PFSK-1 (cell line): ENCODE results near the gene TBC1D10B.

Experiments used
- FOXP2 ChIP-seq: optimal IDR thresholded peaks from 2 replicates; pipeline ENCODE3; 2011; ENCODE audit warnings: borderline replicate concordance, control low read depth, inconsistent platforms; ENCODE audit not compliant: insufficient read depth; ENCODE audit errors: extremely low read length, extremely low read depth
- POLR2AphosphoS5 ChIP-seq: IDR thresholded peaks from 2 replicates; pipeline ENCODE4 v1.6.1; 2012; ENCODE audit warnings: low read depth, mild to moderate bottlenecking, control low read depth, low read length, moderate library complexity
- SIN3A ChIP-seq: IDR thresholded peaks from 2 replicates; pipeline ENCODE4 v1.6.1; 2012; ENCODE audit warnings: mild to moderate bottlenecking, low read length, moderate library complexity, borderline replicate concordance; ENCODE audit not compliant: insufficient read depth
- TAF1 ChIP-seq: IDR thresholded peaks from 2 replicates; pipeline ENCODE4 v1.6.1; 2012; ENCODE audit warnings: low read length, control low read depth, borderline replicate concordance; ENCODE audit not compliant: insufficient read depth
- TF ChIP-seq, protein P1 (sequence below), 2 experiments: IDR thresholded peaks; 2 replicates each; pipeline versions ENCODE4 v1.6.1 to v1.8.0; 2011 to 2012; ENCODE audit warnings: low read depth in 2 of 2, low read length in 2 of 2, control low read depth in 1 of 2, inconsistent platforms in 1 of 2, mild to moderate bottlenecking in 1 of 2, moderate library complexity in 1 of 2; ENCODE audit not compliant: insufficient read depth in 1 of 2

TBC1D10B gene

DNA sequence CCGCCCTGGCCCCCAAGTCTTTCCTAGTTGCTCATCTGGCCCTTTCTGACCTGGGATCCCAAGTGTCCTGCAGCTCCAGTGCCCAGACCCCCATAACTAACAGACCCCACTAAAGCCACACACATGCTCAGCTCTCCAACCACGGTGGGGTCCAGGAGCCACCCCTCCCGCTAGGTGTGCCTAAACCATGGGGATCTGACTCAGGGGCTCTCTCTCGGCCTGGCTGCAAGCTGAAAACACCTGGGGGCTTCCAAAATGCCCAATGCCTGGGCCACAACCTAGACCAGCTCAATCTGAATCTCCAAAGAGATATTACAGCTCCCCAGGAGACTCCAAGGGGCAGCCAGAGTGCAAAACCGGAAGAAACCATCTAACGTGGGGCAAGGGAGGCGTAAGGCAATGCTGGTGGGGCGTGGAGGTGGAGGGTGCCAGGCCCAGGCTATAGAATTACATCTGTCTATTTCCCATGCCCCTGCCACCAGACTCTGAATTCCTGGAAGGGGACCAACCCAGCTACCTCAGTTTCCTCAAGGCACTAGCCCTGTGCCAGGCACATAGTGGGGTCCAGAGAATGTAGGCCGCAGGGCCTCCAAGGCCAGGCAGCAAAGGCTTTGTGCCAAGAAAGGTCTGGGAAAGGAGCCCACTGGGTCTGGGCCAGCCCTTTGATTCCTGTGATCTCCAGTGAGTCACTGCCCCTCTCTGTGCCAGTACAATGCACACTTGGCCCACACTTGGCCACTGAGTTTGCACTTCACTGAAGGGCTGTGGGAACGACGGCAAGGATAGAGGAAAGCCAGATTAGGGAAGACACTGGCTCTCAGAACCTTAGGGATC, 18.5 kb downstream of the TBC1D10B start:
- TF ChIP-seq POLR2AphosphoS5 (no peak), TAF1 (no peak)
- TF ChIP-seq, protein P1, sequence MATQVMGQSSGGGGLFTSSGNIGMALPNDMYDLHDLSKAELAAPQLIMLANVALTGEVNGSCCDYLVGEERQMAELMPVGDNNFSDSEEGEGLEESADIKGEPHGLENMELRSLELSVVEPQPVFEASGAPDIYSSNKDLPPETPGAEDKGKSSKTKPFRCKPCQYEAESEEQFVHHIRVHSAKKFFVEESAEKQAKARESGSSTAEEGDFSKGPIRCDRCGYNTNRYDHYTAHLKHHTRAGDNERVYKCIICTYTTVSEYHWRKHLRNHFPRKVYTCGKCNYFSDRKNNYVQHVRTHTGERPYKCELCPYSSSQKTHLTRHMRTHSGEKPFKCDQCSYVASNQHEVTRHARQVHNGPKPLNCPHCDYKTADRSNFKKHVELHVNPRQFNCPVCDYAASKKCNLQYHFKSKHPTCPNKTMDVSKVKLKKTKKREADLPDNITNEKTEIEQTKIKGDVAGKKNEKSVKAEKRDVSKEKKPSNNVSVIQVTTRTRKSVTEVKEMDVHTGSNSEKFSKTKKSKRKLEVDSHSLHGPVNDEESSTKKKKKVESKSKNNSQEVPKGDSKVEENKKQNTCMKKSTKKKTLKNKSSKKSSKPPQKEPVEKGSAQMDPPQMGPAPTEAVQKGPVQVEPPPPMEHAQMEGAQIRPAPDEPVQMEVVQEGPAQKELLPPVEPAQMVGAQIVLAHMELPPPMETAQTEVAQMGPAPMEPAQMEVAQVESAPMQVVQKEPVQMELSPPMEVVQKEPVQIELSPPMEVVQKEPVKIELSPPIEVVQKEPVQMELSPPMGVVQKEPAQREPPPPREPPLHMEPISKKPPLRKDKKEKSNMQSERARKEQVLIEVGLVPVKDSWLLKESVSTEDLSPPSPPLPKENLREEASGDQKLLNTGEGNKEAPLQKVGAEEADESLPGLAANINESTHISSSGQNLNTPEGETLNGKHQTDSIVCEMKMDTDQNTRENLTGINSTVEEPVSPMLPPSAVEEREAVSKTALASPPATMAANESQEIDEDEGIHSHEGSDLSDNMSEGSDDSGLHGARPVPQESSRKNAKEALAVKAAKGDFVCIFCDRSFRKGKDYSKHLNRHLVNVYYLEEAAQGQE (IDR thresholded peaks at IDR 0.05; ENCODE audit: insufficient read depth in 1 of 2, low read depth in 2 of 2, low read length in 2 of 2), result no peak

GRCh38 chr16:30351001-30351441, 19.3 kb downstream of the TBC1D10B start:
- no peak for TF ChIP-seq SIN3A
- TF ChIP-seq TAF1, result no peak
- TF ChIP-seq POLR2AphosphoS5, result no peak
- TF ChIP-seq, protein P1 (IDR thresholded peaks at IDR 0.05; ENCODE audit: insufficient read depth in 1 of 2, low read depth in 2 of 2, low read length in 2 of 2), result no peak
- no peak for TF ChIP-seq FOXP2

GRCh38 chr16:30350134-30350871, 20.0 kb downstream of the TBC1D10B start:
- TF ChIP-seq, protein P1 (IDR thresholded peaks at IDR 0.05; ENCODE audit: insufficient read depth in 1 of 2, low read depth in 2 of 2, low read length in 2 of 2), result no peak
- no peak for TF ChIP-seq FOXP2
- TF ChIP-seq TAF1, result no peak
- TF ChIP-seq POLR2AphosphoS5, result no peak
- TF ChIP-seq SIN3A, result no peak

DNA sequence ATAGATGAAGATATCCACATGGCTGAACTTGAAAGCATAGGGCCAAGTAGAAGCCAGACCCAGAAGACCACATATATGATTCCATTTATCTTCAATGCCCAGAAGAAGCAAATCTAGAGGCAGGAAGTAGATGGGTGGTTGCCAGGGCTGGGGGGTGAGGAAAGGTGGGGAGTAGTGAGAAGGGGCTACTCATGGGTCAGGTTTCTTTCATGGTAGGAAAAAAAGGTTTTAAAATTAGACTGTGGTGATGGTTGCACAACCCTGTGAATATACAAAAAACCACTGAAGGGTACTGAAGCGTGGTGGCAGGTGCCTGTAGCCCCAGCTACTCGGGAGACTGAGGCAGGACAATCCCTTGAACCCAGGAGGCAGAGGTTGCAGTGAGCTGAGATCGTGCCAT, 20.6 kb downstream of the TBC1D10B start:
- TF ChIP-seq POLR2AphosphoS5 (no peak), TAF1 (no peak), FOXP2 (no peak), SIN3A (no peak)
- TF ChIP-seq, protein P1 (IDR thresholded peaks at IDR 0.05; ENCODE audit: insufficient read depth in 1 of 2, low read depth in 2 of 2, low read length in 2 of 2), result no peak
